K562 (cell line): Measurements from ENCODE around the gene SERPINE1. TPM values are rescaled to one million over a fixed set of nuclear protein-coding genes. Genes with fewer than 3 reads are reported as not detected.

Experiments
- CEBPB ChIP-seq: fragments of 450-650 bp; IDR thresholded peaks from 2 replicates; pipeline ENCODE4 v1.6.1; 2016; ENCODE audit warnings: missing genetic modification characterization, missing compliant biosample characterization
- CHD7 ChIP-seq: fragments of 200-600 bp; sonication (generic); IDR thresholded peaks from one replicate; pipeline ENCODE4 v1.6.1; 2012; ENCODE audit warnings: mild to moderate bottlenecking, low read depth, low read length, inconsistent platforms
- E2F3 ChIP-seq: fragments of 250-450 bp; sonication (Bioruptor Pico); IDR thresholded peaks from 2 replicates; pipeline ENCODE4 v1.4.0; 2020; ENCODE audit warnings: mild to moderate bottlenecking
- EP400 ChIP-seq: fragments of 450-650 bp; IDR thresholded peaks from 2 replicates; pipeline ENCODE4 v1.6.1; 2017; ENCODE audit warnings: antibody characterized with exemption, mild to moderate bottlenecking, moderate library complexity
- GTF2F1 ChIP-seq: IDR thresholded peaks from 2 replicates; pipeline ENCODE4 v1.6.1; 2011; ENCODE audit warnings: low read depth, low read length, improper control_type of control experiment
- HDAC8 ChIP-seq: fragments of 450-650 bp; IDR thresholded peaks from 2 replicates; pipeline ENCODE4 v1.6.1; 2016; ENCODE audit warnings: mild to moderate bottlenecking, missing genetic modification characterization, moderate library complexity, missing compliant biosample characterization
- MAX ChIP-seq: sonication (generic); formaldehyde crosslinking; IDR thresholded peaks from 2 replicates; pipeline ENCODE4 v1.9.0; 2022; ENCODE audit warnings: mild to moderate bottlenecking, missing genetic modification reagents
- NR1H2 ChIP-seq: sonication (generic); formaldehyde crosslinking; IDR thresholded peaks from 2 replicates; pipeline ENCODE4 v1.4.0; 2020; ENCODE audit warnings: mild to moderate bottlenecking, missing genetic modification reagents
- RBM14 ChIP-seq: fragments of 200-400 bp; formaldehyde crosslinking; IDR thresholded peaks from 2 replicates; pipeline ENCODE4 v1.6.1; 2018; ENCODE audit warnings: low read depth, mild to moderate bottlenecking, low read length, moderate library complexity, borderline replicate concordance; ENCODE audit not compliant: insufficient read depth
- SIRT6 ChIP-seq: IDR thresholded peaks from one replicate; pipeline ENCODE4 v1.6.1; 2012; ENCODE audit warnings: low read depth, mild to moderate bottlenecking, control low read depth, inconsistent platforms, low read length, moderate library complexity
- SIX5 ChIP-seq, 2 experiments: IDR thresholded peaks; 2 replicates each; pipeline ENCODE4 v1.6.1; 2011; ENCODE audit warnings: low read length in 2 of 2, borderline replicate concordance in 1 of 2, low read depth in 1 of 2, mild to moderate bottlenecking in 1 of 2, moderate library complexity in 1 of 2; ENCODE audit not compliant: insufficient read depth in 1 of 2
- STAG1 ChIP-seq: sonication (generic); formaldehyde crosslinking; IDR thresholded peaks from 2 replicates; pipeline ENCODE4 v1.5.0; 2020; ENCODE audit warnings: missing genetic modification reagents, borderline replicate concordance
- ZKSCAN8 ChIP-seq: fragments of 200-800 bp; sonication (Bioruptor generic); IDR thresholded peaks from 2 replicates; pipeline ENCODE4 v1.6.1; 2016; ENCODE audit warnings: missing genetic modification characterization, missing compliant biosample characterization
- ZNF253 ChIP-seq: fragments of 250-450 bp; sonication (Bioruptor Pico); conservative IDR thresholded peaks from 2 replicates; pipeline ENCODE4 v1.6.1; 2021; ENCODE audit warnings: mild to moderate bottlenecking
- polyA plus RNA-seq, 8 experiments: library from polyadenylated mRNA; depleted of rRNA in 4 of 8; stranded (reverse) in 5 of 8; unstranded in 3 of 8; fragments of >200 nt; fragmentation: Nextera tagmentation in 2 of 8; fragmentation: Illumina TruSeq in 1 of 8; extraction: Ambion mirVana in 2 of 8; extraction: Trizol in 1 of 8; gene quantifications; 2 replicates each; pipeline versions ENCODE4 v1.2.1 to v1.2.3, GENCODE V29; 2011 to 2014; ENCODE audit warnings: inconsistent platforms in 1 of 8, missing spikeins in 1 of 8
- total RNA-seq, 7 experiments: library from RNA; depleted of rRNA in 6 of 7; stranded (reverse); fragments of >200 nt in 6 of 7; fragmentation: Illumina TruSeq in 2 of 7; extraction: Trizol in 2 of 7; gene quantifications; 2 replicates each; pipeline versions ENCODE4 v1.2.1 to v1.2.3, GENCODE V29; 2011 to 2021; ENCODE audit warnings: low replicate concordance in 1 of 7

The SERPINE1 gene
- total and polyA plus RNA-seq, 9 of the 15 experiments (the other 6 are each of a cell fraction or from before 2014, with no cell fraction given) = 0.22 to 4.8 (median 0.91) TPM

GRCh38 chr7:101085162-101085964 lies 41.5 kb upstream of the SERPINE1 start, which contains the start of gene TRIM56 (continued):
- TF ChIP-seq NR1H2 (0 out of 2 replicates have a peak, but pooled peaks have one; percentile 30), ZNF253 (CRISPR knock-in tag) (no peak), ZKSCAN8 (CRISPR knock-in tag) (peak; percentile 92), RBM14 (no peak), MAX (0 out of 2 replicates have a peak, but pooled peaks have one; percentile 28), CEBPB (tag) (peak; percentile 72), CHD7 (no peak), E2F3 (0 out of 2 replicates have a peak, but pooled peaks have one; percentile 17), HDAC8 (tag) (no peak), SIX5 (IDR thresholded peaks at IDR 0.05; ENCODE audit: borderline replicate concordance in 1 of 2, insufficient read depth in 1 of 2, low read depth in 1 of 2, low read length in 2 of 2) (no peak), EP400 (peak; percentile 89), GTF2F1 (no peak), SIRT6 (no peak), STAG1 (no peak)
